Measurements from ENCODE around the gene NUCB2. TPM values are rescaled to one million over a fixed set of nuclear protein-coding genes. Genes with fewer than 3 reads are reported as not detected.
A peak's percentile ranks its signal among the peaks of the same experiment; 100 is the strongest.
"Not testable (repeated sequence)": the region's sequence is repeated elsewhere in the genome, so short reads cannot be mapped to it uniquely, and the experiment has no call there.

Gene NUCB2
- 100 to 1,000 TPM; 187 to 210 TPM for total RNA-seq

DNA sequence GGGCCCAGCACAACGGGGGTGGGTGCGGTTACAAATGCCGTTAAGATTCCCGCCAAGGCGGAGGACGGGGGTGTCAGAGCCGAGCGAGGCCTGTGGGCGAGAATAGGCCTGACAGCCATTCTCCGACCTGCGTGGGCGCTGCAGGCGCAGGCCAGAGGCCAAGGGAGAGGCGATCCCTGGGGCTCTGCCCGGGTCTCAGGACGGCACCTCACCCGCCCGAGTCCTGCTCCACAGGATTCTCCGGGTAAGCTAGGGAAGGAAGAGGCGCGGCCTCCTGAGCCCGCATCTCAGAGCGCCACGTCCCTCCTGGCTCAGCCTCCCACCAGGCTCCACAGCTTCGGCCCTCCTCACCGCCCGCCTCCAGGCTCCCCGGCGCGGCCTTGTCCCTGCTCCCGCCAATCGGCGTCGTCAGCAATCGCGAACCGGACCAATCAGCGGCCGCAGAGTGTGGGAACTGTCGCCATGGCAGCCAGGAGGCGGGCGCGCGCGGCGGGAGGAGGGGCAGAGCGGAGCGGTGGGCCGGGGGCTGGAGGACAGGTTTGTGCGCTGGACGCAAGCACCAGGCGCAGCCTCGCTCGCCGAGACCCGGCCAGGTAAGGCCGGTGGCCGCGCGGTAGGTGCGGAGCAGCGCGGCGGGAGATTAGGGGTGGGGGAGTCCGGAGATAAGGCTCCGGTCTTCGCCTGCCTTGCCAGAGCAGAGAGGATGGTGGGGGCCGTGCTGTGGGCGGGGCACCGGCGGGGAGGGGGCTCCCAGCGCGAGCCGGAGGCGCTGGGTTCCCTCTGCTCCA, at the start of gene NUCB2:
TSS of gene NUCB2 (plus strand) at position 504 of the 788 bp plus-strand sequence. CDS start 18,585 bp downstream, outside the sequence.
- CTCF ChIA-PET = interaction anchor here (0.9 to 3.6 kb wide), 8 partner anchors 9 to 78 kb away, joined by 3 to 30 read pairs (median 6); no protein-coding TSS in a partner anchor
- Mint-ChIP-seq H3K4me1 (ENCODE audit: low read depth) (peaks cover 59% of the 10 kb centered on the region), H3K36me3 (ENCODE audit: low read depth) (peaks cover 19% of the 10 kb centered on the region), H3K27ac (peak within 1 kb of the TSS; percentile 95), H3K27me3 (ENCODE audit: low read depth) (no peaks in the 10 kb centered on the region), H3K4me3 (peak within 1 kb of the TSS; percentile 90), H3K9me3 (ENCODE audit: insufficient read depth) (no peaks in the 10 kb centered on the region)
- ATAC-seq (peak; percentile 94), DNase-seq (peak; percentile 97)
- POLR2A ChIA-PET = interaction anchor here (0.8 to 2.9 kb wide), 17 partner anchors 9 to 1250 kb away, joined by 3 to 26 read pairs (median 4); partner anchors contain the start of genes PIK3C2A, RPS13 and TSG101

DNA sequence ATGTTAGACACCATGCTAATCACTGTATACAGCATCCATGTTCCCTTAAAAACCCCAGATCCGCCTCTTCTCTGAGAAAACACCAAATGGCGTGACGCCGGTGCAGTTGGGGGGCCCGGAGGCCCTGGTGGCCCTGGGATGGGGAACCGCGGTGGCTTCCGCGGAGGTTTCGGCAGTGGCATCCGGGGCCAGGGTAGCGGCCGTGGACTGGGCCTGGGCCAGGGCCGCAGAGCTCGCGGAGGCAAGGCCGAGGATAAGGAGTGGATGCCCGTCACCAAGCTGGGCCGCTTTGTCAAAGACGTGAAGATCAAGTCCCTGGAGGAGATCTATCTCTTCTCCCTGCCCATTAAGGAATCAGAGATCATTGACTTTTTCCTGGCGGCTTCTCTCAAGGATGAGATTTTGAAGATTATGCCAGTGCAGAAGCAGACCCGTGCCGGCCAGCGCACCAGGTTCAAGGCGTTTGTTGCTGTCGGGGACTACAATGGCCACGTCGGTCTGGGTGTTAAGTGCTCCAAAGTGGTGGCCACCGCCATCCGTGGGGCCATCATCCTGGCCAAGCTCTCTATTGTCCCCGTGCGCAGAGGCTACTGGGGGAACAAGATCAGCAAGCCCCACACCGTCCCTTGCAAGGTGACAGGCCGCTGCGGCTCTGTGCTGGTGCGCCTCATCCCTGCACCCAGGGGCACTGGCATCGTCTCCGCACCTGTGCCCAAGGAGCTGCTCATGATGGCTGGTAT, 48.2 kb upstream of the NUCB2 start:
- POLR2A ChIA-PET; H3K9me3 Mint-ChIP-seq (ENCODE audit: insufficient read depth); H3K36me3 Mint-ChIP-seq (ENCODE audit: low read depth); H3K27ac Mint-ChIP-seq; ATAC-seq; H3K27me3 Mint-ChIP-seq (ENCODE audit: low read depth); H3K4me3 Mint-ChIP-seq; DNase-seq: not testable (repeated sequence)
- CTCF ChIA-PET = interaction anchor here (1.1 to 2.3 kb wide), 3 partner anchors 39 to 81 kb away, joined by 4 to 9 read pairs (median 8); no protein-coding TSS in a partner anchor
- peaks cover 18% of the 10 kb centered on the region for H3K4me1 Mint-ChIP-seq (ENCODE audit: low read depth)

DNA sequence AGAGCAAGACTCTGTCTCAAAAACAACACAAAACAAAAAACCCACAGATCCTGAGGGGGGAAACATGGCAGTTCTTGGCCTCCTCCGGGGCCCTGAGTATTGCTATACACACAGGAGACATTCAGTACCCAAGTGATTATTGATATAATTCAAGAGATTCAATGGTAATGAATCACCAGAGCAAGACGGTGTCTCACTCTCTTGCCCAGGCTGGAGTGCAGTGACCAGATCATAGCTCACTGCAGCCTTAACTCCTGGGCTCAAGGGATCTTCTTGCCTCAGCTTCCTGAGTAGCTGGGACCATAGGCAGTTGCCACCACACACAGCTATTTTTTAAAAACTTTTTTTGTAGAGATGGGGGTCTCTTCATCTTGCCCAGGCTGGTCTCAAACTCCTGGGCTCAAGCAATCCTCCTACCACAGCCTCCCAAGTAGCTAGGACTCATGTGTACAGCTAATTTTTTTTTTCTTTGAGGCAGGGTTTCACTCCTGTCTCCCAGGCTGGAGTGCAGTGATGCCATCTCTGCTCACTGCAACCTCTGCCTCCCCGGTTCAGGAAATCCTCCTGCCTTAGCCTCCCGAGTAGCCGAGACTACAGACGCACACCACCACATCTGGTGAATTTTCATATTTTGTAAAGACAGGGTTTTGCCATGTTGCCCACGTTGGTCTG, 46.9 kb upstream of the NUCB2 start:
- Mint-ChIP-seq H3K4me1 (ENCODE audit: low read depth) (peaks cover 18% of the 10 kb centered on the region), H3K9me3 (ENCODE audit: insufficient read depth) (no peaks in the 10 kb centered on the region), H3K36me3 (ENCODE audit: low read depth) (no peaks in the 10 kb centered on the region), H3K27ac (peak overlapping the region; percentile 60), H3K27me3 (ENCODE audit: low read depth) (peaks cover 5% of the 10 kb centered on the region), H3K4me3 (peak overlapping the region; percentile 50)
- ChIA-PET POLR2A (interaction anchor here (0.6 to 1.9 kb wide), 5 partner anchors 22 to 142 kb away, joined by 3 to 10 read pairs (median 4); partner anchors contain the start of gene NUCB2), CTCF (interaction anchor here (0.7 to 2.3 kb wide), 44 partner anchors 8 to 428 kb away, joined by 3 to 30 read pairs (median 4); partner anchors contain the start of genes KCNJ11, NUCB2 and PIK3C2A)
- no peak for DNase-seq
- no peak for ATAC-seq

DNA sequence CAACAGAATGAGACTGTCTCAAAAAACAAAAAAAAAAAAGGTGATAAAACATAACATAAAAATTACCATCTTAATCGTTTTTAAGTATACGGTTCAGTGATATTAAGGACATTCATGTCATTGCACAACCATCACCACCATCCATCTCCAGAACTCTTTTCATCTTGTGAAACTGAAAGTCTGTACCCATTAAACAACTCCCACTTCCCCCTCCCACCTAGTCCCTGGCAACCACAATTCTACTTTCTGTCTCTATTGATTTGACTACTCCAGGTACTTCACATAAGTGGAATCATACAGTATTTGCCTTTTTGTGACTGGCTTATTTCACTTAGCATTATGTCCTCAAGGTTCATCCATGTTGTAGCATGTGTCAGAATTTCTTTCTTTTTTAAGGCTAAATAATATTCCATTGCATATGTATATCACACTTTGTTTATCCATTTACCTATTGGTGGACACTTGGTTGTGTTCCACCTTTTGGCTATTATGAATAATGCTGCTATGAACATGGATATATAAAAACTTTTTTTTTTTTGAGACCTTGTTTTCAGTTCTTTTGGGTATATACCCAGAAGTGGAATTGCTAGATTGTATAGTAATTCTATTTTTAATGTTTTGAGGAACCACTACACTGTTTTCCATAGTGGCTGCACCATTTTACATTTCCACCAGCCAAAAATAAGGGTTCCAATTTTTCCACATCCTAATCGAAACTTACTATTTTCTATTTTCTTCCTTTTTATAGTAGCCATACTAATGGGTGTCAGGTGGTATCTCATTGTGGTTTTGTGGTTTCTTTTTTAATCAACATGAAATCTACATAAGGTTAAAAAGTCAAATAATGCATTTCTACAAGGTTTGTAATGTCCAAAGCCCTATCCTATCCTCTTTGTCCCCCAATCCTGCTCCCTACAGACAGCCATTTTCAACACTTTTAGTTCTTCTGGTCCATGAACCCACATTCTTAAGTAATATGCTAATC, 45.4 kb upstream of the NUCB2 start:
- POLR2A ChIA-PET = interaction anchor here (1.4 to 1.9 kb wide), 2 partner anchors 45 to 117 kb away, joined by 4 to 10 read pairs; partner anchors contain the start of gene NUCB2
- H3K27me3 Mint-ChIP-seq (ENCODE audit: low read depth) = peaks cover 8% of the 10 kb centered on the region
- H3K4me1 Mint-ChIP-seq (ENCODE audit: low read depth) = peaks cover 18% of the 10 kb centered on the region
- no peaks in the 10 kb centered on the region for H3K9me3 Mint-ChIP-seq (ENCODE audit: insufficient read depth)
- peak; percentile 94 for ATAC-seq
- CTCF ChIA-PET = interaction anchor here (0.8 to 2.3 kb wide), 33 partner anchors 9 to 430 kb away, joined by 3 to 30 read pairs (median 5); partner anchors contain the start of genes KCNJ11, NUCB2 and PIK3C2A
- H3K27ac Mint-ChIP-seq = peak overlapping the region; percentile 39
- DNase-seq = peak; percentile 68
- H3K4me3 Mint-ChIP-seq = peak overlapping the region; percentile 50
- H3K36me3 Mint-ChIP-seq (ENCODE audit: low read depth) = no peaks in the 10 kb centered on the region

DNA sequence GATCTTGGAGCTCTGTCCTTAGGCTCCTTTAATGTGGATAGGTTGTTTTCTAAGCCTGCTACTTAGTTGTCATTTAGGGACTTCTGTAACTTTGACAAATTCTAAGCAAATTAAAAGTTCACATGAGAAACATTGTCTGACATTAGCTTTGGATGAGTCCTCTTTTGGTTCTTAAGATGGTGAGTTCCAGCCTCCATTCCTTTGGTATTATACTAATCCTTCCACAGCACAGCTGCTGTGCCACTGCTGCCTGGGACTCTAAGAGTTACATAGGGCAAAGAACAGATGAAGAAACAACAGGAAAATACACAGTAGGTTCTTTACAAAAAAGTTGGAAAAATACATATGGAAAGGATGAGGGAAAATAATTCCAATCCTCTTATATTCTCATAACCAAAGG, 43.4 kb upstream of the NUCB2 start:
- CTCF ChIA-PET = interaction anchor here (0.7 to 1.8 kb wide), 3 partner anchors 8 to 151 kb away, joined by 3 to 6 read pairs (median 4); partner anchors contain the start of gene NUCB2
- H3K9me3 Mint-ChIP-seq (ENCODE audit: insufficient read depth) = no peaks in the 10 kb centered on the region

DNA sequence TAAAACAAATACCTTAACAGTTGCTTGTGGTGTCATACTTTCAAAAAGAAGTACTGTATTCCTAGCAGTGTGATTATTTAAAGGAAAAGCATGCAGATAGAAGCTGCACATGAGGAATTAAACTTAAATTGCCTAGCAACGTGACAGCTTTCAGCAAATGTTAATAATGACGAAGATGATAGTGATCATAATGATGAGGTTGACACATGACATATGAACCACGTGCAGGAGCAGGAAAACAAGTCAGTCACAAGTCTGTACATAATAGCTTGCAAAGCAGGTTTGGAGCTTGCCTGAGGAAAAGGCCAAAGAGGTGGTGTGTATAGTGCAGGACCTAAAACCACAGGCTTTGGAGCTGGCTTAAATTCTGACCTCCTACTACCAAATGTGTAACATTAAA, 38.2 kb upstream of the NUCB2 start:
- Mint-ChIP-seq H3K4me3 (no peak overlapping the region), H3K9me3 (ENCODE audit: insufficient read depth) (no peaks in the 10 kb centered on the region), H3K27me3 (ENCODE audit: low read depth) (peaks cover 28% of the 10 kb centered on the region), H3K36me3 (ENCODE audit: low read depth) (no peaks in the 10 kb centered on the region), H3K27ac (no peak overlapping the region), H3K4me1 (ENCODE audit: low read depth) (peaks cover 6% of the 10 kb centered on the region)
- ATAC-seq (no peak), DNase-seq (no peak)
- POLR2A ChIA-PET = interaction anchor here (0.7 kb wide), 1 partner anchor 38 kb away, joined by 4 read pairs; no protein-coding TSS in a partner anchor
- CTCF ChIA-PET = interaction anchor here (1.4 kb wide), 1 partner anchor 35 kb away, joined by 3 read pairs; no protein-coding TSS in a partner anchor

More for the DNA sequence above, 43.4 kb upstream of the NUCB2 start:
- ATAC-seq (no peak), DNase-seq (no peak)
- Mint-ChIP-seq H3K27me3 (ENCODE audit: low read depth) (peaks cover 13% of the 10 kb centered on the region), H3K4me3 (no peak overlapping the region), H3K27ac (no peak overlapping the region), H3K4me1 (ENCODE audit: low read depth) (peaks cover 18% of the 10 kb centered on the region), H3K36me3 (ENCODE audit: low read depth) (no peaks in the 10 kb centered on the region)
- POLR2A ChIA-PET = interaction anchor here (1.2 to 1.3 kb wide), 2 partner anchors 13 to 43 kb away, joined by 3 to 4 read pairs; partner anchors contain the start of gene NUCB2

DNA sequence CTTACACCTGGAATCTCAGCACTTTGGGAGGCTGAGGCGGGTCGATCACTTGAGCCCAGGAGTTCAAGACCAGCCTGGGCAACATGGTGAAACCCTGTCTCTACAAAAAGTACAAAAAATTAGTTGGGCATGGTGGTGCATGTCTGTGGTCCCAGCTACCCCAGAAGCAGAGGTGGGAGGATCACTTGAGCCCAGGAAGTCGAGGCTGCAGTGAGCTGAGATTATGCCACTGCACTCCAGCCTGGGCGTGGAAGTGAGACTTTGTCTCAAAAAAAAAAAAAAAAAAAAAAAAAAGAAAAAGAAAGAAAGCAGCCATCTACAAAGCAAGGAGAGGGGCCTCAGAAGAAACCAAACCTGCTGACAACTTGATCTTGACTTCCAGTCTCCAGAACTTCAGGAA, 36.6 kb upstream of the NUCB2 start:
- H3K27ac Mint-ChIP-seq; H3K9me3 Mint-ChIP-seq (ENCODE audit: insufficient read depth); H3K4me3 Mint-ChIP-seq; POLR2A ChIA-PET; ATAC-seq; DNase-seq; H3K36me3 Mint-ChIP-seq (ENCODE audit: low read depth): not testable (repeated sequence)
- Mint-ChIP-seq H3K27me3 (ENCODE audit: low read depth) (peaks cover 28% of the 10 kb centered on the region), H3K4me1 (ENCODE audit: low read depth) (peaks cover 14% of the 10 kb centered on the region)
- CTCF ChIA-PET = interaction anchor here (5.2 kb wide), 1 partner anchor 10 kb away, joined by 26 read pairs; no protein-coding TSS in a partner anchor

DNA sequence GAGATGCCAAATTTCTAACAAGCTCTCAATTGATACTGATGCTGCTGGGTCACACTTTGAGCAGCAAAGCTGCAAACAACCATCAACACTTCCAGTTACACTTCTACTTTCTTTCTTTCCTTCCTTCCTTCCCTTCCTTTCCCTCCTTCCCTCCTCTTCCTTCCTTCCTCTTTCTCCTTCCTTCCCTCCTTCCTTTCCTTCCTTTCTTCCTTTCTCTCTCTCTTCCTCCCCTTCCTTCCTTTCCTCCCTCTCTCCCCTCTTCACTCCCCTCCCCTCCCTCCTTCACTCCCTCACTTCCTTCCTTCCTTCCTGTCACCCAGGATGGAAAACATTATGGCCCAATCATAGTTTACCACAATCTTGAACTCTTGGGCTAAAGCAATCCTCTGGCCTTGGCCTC, 35.8 kb upstream of the NUCB2 start:
- Mint-ChIP-seq H3K36me3 (ENCODE audit: low read depth) (no peaks in the 10 kb centered on the region), H3K4me1 (ENCODE audit: low read depth) (peaks cover 17% of the 10 kb centered on the region), H3K4me3 (no peak overlapping the region), H3K27me3 (ENCODE audit: low read depth) (peaks cover 29% of the 10 kb centered on the region), H3K9me3 (ENCODE audit: insufficient read depth) (no peaks in the 10 kb centered on the region), H3K27ac (no peak overlapping the region)
- ChIA-PET POLR2A (no interaction called here), CTCF (interaction anchor here (1.5 to 5.2 kb wide), 2 partner anchors 8 to 11 kb away, joined by 4 to 26 read pairs; no protein-coding TSS in a partner anchor)
- DNase-seq = no peak
- ATAC-seq = no peak

DNA sequence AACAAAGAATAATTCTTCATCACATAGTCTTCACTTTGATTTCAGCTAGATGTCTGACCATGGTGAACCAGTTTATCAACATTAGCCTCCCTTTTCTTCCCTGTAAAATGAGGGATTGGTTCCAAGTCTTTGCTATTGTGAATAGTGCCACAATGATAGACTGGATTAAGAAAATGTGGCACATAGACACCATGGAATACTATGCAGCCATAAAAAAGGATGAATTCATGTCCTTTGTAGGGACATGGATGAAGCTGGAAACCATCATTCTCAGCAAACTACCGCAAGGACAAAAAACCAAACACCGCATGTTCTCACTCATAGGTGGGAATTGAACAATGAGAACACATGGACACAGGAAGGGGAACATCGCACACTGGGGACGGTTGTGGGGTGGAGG, 33.6 kb upstream of the NUCB2 start:
- CTCF ChIA-PET = interaction anchor here (1.3 to 5.2 kb wide), 2 partner anchors 13 to 43 kb away, joined by 3 to 26 read pairs; no protein-coding TSS in a partner anchor
- ATAC-seq; H3K4me3 Mint-ChIP-seq; POLR2A ChIA-PET; H3K9me3 Mint-ChIP-seq (ENCODE audit: insufficient read depth); DNase-seq; H3K27ac Mint-ChIP-seq; H3K36me3 Mint-ChIP-seq (ENCODE audit: low read depth): not testable (repeated sequence)
- H3K4me1 Mint-ChIP-seq (ENCODE audit: low read depth) = peaks cover 17% of the 10 kb centered on the region
- H3K27me3 Mint-ChIP-seq (ENCODE audit: low read depth) = peaks cover 26% of the 10 kb centered on the region

DNA sequence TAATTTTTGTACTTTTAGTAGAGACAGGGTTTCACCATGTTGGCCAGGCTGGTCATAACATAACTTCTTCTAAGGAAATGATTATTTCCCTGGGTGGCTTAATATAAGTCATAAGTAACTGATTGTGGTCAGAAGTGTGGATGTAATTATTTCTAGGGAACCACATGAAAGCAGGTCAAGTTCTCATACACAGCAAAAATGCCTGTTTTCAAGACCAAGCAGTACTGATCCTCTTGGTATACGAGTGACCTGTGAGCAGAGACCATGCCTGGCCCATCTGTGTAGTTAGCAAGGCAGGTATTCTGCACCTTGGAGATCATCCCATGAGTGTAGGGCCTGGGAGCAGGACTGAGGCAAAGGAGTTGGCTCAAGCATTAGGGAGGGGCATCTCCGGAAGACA, 32.5 kb upstream of the NUCB2 start:
- no peaks in the 10 kb centered on the region for H3K36me3 Mint-ChIP-seq (ENCODE audit: low read depth)
- ChIA-PET CTCF (interaction anchor here (1.3 to 5.2 kb wide), 2 partner anchors 14 to 42 kb away, joined by 3 to 26 read pairs; no protein-coding TSS in a partner anchor), POLR2A (no interaction called here)
- H3K27me3 Mint-ChIP-seq (ENCODE audit: low read depth) = peaks cover 22% of the 10 kb centered on the region
- no peak overlapping the region for H3K4me3 Mint-ChIP-seq
- H3K9me3 Mint-ChIP-seq (ENCODE audit: insufficient read depth) = no peaks in the 10 kb centered on the region
- H3K27ac Mint-ChIP-seq = no peak overlapping the region
- H3K4me1 Mint-ChIP-seq (ENCODE audit: low read depth) = peaks cover 17% of the 10 kb centered on the region
- no peak for DNase-seq
- peak; percentile 38 for ATAC-seq
